H4 (cell line): Measurements from ENCODE around the gene EPC1. TPM values are rescaled to one million over a fixed set of nuclear protein-coding genes. Genes with fewer than 3 reads are reported as not detected.

Source experiments
- DNase-seq: peaks from one replicate; pipeline ENCODE4 v3.0.0-alpha.2; 2015; ENCODE audit warnings: low spot score
- total RNA-seq: library from RNA; depleted of rRNA; stranded (reverse); fragments of >200 nt; shearing (Covaris generic); gene quantifications from 2 replicates; pipeline ENCODE4 v1.2.3, GENCODE V29; 2014

EPC1 gene
- total RNA-seq, 1 experiment from 2014 or later, result 8.2 TPM

DNA sequence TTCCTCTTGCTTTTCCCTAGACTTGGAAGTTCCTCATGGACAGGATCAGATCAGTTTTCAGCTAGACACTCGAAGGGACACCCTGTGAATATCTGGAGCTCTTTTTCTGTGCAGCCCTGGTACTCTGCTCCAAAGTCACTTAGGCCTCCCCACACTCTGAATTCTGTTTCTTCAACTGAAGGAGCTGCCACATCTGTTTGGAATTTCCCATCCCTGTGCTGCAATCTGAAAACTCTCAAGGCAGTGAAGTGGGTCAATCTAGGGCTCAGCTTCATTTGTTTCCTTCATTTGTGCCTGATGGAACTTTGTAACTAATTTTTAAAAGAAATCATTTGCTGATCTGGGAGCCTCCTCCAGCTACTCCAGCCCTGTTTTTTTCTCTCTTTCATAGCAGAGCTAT, 9.6 kb downstream of the EPC1 start:
- DNase-seq, result no peak

DNA sequence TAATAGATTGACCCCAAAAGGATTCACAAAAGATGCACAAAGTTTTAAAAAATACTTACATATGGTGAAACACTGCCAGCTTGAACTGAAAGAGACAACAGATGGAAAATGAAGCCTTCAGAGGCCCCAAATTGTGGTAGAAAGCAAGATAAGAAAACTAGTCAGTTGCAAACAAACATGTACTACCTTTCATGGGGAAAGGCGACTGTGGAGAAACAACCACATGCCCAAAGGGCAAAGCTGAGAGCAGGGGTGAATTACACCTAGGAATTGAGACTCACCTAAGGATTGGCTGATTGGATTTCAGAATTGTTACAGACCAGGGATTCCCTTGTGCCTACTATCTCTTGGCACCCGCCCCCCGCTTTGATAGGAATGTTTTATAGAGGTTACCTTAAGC, 13.1 kb downstream of the EPC1 start:
- DNase-seq, result no peak

DNA sequence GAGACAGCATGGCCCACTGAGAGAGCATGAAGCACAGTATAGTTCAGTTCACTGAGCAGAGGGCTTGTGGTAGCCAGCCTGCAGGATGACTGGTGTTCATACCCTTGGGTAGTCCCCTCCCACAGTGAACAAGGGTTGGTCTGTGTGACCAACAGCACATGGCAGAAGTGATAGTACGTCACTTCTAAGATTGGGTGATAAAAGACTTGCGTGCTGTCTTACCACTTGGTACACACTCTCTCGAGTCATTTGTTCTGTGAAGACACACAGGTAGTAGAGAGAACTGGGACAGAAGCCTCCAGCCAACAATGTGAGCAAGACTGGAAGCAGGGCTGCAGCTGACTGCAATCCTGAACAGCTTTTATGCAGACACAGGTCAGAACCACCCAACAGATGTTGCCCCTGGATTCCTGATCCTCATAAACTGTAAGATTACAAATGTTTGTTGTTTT, 14.6 kb downstream of the EPC1 start:
- no peak for DNase-seq

DNA sequence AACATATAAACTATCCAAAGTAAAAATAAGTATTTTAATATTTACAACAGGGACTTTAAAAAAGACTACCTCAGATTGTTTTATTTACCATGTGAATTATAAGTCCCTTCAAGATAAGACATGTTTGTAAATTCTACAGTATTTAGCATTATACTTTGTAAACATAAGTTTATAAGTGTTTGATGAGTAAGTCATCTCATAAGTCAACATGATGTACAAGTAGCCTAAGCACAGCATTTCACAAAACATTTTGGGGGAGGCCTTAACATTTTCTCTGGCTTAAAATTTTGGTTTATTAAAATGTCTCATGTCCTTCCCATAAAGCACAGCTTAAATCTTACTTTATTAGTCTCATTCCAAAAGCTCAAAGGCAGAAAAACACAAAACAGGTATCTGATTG, 15.4 kb downstream of the EPC1 start:
- DNase-seq, result no peak

DNA sequence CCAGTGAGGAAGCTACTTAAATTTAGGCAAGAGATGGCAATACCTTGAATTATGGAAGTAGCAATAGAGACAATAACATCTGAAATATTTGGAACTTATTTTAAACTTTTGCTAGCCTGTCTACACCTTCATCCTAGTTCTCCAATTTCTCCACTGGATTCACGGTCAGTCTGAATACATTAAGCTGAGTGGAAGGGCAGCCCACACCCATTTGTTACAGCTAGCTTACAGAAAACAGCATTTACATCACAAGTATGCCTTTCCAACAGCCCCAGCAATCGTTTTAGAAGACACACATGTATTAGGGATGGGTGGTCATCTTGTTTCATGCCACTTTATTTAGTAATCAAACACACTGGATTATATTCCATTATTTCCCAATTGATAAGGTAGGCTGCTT, 16.7 kb downstream of the EPC1 start:
- DNase-seq, result no peak

DNA sequence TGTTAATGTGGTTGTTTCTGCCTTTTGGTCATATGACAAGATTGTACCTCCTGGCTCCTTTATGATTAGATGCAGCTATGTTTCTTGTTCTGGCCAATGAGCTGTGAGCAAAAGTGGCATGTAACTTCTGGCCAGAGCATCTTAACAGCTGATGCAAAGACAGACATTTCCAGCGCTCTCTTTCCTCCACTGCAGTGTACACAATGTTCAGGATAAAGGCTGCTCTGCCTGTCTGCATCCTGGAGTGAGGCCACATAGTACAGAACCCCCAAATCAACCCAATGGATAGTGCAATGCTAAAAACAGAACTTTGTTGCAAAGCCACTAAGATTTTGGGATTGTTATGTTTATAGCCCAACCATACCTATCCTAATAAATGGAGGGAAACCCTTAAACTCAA, 17.9 kb downstream of the EPC1 start:
- no peak for DNase-seq

DNA sequence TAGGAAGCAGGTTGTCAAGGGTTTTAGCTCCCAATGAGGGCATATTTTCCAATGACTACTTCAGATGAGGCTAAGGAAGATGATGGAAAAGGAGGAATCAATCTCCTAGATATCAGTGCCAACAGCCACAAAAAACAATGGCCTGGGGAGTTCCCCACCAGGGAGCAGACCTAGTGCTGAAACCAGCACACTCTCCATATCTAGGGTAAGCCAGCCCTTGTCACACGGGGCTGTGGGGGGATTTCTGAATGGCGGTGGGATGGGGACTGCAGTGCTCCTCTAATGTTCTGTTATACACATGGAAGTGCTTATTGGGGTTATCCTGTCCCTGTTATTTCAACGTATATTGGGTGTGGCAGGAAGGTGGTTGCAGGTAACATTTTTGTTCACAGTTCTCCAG, 18.5 kb downstream of the EPC1 start:
- DNase-seq, result no peak

DNA sequence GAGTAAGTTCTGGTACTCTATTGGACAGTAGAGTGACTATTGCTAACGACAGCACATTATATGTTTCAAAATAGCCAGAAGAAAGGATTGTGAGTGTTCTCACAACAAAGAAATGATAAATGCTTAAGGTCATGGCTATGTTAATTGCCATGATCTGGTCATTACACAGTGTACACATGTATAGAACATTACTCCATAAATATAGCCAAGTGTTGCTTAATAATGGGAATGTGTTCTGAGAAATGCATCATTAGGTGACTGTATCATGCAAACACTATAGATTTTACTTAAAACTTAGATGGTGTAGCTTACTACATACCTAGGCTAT, 19.6 kb downstream of the EPC1 start:
- DNase-seq, result no peak

DNA sequence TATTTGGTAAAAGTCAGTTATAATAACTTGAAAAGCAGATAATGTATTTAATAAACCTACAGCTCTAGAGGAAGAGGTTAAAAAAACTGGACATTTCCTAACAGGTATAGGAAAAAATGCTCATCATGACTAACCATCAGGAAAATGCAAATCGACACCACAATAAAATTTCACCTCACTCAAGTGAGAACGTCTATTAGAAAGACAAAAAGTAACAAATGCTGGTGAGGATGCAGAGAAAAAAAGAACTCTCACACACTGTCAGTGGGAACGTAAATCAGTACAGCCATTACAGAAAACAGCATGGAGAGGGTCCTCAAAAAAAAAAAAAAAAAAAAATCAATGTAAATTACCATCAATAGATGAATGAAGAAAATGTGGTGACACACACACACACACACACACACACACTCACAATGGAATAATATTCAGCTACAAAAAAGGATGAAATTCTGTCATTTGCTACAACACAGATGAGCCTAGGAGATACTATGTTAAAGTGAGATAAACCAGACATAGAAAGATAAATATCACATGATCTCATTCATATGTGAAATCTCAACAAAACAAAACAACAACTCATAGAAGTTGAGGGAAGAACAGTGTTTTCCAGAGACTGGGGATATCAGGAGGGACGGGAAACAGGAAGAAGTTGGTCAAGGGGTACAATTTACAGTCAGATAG, 20.1 kb downstream of the EPC1 start:
- no peak for DNase-seq

DNA sequence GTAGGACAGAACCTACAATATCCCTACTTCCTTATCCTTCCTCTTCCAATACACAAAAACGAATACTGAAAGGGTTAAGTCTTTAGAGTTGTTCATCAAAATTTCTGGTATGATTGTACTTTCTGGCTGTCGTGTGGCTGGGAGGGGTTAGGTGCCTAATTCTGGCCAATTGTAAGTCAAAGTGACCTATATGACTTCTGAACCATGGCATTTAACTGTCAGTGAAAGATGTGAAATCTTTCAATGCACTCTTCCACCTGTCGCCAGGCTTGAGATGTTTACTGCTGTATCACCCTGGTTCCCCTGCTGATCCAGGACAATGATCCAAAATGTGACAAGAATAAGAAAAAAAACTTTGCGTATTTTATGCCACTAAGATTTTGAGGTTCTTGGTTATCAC, 20.8 kb downstream of the EPC1 start:
- DNase-seq, result no peak

DNA sequence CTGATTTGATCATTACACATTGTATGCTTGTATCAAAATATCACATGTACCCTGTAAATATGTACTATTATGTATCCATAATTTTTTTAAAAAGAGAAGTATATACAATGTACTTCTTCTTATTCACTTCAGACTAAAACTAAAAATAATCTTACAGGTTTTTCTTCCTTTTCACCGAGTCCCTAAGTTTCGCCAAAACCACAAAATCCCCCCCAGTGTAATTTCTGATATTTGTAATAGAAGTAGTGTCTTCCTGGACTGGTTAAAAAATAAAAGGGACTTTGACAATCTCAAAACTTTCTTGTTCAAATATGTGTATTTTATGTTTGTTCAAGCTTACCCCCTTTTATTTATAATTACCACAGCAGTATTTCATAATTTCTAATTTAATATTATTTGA, 23.9 kb downstream of the EPC1 start:
- no peak for DNase-seq

DNA sequence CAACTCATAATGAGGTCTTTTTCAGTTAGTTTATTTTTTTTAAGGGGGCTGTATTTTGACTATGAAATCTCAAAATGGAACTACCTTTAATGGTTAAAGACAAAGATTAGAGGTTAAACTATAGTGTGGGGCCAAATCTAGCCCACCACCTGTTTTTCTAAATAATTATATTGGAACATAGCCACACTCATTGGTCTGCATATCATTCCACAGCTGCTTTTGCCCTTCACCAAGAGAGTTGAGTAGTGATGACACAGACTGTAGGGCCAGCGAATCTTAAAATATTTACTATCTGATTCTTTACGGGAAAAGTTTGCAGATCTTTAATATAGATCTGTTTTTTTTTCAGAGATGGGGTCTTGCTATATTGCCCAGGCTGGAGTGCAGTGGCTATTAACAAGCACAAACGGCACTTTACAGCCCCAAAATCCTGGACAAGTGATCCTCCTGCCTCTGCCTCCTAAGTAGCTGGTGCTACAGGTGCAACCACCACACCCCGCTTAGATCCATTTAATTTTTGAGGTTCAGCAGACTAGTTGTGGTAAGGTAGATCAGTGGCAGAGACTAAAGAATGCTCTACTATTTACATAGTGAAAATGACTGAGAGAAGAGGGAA, 25.8 kb downstream of the EPC1 start:
- no peak for DNase-seq

DNA sequence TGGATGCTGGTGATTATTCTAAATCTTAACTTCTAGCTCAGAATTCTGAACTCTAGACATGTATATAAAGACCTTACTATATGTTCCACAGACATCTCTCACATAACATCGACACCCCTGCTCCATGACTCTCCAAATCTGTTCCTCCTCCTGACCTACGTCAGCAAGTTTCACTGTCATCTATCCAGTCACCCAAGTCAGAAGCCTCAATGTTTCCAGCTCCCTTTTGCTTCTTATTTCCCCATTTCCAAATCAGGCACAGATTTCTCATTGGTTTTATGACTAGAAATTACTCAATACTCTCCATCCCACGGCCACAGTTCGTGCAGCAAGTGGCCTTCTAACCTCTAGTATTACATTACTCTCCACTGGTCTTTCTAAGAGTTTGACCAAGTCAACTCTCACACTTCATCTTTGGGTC, 28.5 kb downstream of the EPC1 start:
- no peak for DNase-seq

DNA sequence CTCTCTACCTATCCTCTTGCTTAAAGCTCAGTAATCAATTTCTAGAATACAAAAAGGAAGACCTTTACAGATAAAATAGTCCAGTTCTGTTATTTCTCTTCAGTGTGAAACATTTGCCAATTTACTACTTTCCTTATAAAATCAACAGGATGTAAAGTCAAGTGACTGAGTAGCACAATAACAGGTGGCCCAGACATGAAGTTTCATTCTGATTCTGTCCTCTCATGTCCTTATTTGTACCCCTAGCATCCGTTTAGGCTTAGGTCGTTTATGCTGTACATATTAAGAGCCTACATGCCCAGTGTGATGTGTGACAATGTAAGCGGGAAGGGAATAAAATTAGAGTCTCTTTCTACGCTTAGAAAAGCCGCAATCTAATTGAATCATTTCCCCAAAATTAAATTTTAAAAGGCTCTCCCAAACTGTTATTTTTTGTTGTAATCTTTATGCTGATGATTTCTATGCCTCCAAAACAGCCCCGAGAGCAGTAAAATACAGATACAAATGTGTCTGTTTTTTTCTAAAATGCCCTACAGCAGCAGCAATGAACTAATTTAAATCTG, 29.1 kb downstream of the EPC1 start:
- DNase-seq, result no peak

DNA sequence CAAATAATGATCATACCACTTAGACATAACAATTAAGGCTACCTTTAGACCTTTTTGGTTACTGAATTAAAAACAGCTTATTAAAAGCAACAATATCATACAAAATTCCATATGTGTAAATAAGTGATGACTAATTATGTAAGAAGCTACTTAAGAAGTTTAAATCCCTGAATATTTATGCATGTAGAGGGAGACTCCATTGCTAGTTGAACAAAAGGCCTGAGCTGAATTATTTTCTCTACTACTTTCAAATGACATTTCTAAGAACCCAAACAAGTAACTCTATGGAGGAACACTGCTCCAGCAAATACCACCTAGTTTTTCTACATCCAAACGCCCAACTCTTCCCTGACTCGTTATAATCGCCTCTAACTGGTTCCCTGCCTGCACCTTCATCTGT, 31.5 kb downstream of the EPC1 start:
- no peak for DNase-seq

DNA sequence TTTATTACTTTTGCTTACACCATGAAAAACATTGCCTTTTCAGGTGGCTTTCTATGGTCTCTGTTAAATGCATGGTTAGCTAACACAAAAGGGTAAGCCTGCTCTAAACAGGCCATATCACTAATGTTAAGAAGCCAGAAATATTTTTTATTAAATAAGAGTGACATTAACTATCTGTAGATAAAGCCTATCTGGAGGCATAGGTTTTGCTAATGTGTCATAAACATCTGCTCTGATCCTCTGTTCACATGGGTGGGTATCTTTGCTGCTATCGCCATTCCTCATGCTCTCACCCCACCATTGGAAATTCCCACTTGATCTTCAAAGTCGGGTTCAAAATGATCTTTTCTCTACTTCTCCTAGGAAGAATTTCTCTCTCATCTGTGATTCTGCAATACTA, 32.4 kb downstream of the EPC1 start:
- no peak for DNase-seq

DNA sequence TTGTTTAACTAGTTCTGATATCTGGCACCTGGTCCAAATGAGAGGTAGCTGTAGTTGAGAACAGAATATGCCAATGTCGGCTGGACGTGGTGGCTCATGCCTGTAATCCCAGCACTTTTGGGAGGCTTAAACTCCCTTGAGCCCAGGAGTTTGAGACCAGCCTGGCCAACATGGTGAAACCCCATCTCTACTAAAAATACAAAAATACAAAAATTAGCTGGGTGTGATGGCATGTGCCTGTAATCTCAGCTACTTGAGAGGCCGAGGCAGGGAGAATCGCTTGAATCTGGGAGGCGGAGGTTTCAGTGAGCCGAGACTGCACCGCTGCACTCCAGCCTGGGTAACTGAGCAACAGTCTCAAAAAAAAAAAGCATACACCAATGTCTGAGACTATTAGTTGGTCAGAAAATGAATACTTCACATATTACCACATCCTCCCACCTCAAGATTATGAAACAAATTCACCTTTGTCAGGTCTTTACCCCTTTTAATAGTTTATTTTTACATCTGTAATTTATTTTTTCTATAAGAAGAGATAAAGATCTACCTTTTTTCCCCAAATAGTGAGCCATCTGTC, 38.8 kb downstream of the EPC1 start:
- no peak for DNase-seq

DNA sequence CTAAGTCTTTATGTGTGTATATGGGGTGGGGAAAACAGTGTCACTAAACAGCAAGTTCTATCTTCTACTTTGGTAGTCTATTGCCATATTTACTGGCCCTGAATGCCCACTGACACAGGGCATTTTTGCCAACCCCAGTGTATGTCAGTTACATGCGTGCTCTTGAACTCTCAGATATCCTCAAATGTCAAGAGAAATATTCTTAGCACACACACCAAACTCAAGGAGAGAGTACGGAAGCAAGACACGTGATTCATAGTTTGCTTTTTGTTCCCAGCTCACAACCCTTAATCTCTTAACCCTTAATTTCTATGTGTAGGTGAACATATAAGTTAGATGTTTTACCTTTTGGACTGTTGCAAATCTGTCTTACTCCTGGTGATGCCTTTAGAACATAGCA, 39.3 kb downstream of the EPC1 start:
- no peak for DNase-seq

DNA sequence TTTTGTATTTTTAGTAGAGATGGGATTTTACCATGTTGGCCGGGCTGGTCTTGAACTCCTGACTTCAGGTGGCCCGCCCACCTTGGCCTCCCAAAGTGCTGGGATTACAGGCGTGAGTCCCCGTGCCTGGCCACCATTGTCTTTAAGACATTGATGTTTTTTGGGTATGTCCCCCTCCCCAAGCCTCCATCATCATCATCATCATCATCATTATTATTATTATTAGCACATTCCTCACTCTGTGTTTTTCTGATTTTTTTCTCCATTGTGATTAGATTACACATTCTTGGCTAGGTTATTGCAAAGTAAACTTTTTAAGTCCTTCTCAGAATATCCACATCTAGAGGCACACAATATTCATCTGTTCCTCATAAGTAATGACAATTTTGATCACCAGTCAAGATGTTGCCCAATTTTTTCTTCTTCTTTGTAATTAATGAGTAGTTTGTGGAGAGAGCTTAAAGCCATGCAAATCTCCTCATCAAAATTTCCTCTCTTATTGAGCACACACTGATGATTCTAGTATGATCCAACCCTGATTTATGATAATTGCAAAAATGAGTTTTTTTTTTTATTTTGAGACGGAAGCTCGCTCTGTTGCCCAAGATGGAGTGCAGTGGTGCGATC, 47.5 kb downstream of the EPC1 start:
- DNase-seq, result no peak

DNA sequence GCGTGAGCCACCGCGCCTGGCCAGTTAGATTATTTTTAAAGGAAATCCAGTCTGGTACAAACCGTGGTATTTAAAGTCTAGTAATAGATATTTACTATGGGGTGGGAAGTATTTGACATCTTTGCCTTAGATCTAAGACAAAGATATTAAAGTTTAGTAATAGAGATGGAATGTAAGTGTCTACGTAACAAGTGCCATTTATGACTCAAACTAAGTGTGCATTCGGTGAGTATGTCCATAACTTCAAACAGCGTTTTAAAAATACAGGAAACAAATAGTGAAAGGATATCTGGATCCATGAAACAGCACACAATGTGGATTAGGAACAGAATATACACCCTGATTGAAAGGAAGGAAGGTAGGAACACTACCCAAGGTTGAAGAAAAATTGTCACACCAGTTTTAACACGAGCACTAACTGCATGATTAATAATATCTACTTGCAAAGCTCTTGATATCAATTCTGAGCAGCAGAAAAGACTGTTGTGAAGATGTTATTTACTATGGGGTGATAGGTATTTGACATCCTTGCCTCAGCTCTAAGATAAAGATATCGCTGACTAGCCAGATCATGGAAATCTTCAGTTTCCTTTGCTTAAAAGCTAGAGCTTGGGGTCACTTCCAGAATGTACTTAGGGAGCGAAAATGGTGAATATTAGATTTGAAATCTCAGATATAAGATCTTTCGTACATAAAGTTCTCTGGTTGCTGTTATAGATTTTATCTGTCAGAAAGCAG, 48.7 kb downstream of the EPC1 start:
- DNase-seq, result no peak

DNA sequence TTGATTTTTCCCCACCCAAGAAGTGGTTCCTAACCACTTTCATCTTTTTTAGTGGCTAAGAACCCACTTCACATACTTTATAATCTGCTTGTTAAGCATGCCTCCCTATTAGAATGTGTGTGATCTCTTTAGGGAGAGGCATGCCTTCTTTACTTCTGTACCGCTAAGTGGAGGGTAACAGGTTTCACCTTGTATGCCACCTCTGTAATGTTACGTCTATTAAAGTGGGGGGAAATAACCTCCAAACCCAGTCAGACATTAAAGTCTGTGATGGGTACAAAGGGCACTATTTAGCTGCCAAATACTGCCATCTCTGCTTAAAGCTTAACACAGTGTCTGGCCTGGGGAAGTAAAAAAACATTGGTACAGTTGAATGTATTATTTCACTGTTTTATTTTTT, 51.9 kb downstream of the EPC1 start:
- no peak for DNase-seq

DNA sequence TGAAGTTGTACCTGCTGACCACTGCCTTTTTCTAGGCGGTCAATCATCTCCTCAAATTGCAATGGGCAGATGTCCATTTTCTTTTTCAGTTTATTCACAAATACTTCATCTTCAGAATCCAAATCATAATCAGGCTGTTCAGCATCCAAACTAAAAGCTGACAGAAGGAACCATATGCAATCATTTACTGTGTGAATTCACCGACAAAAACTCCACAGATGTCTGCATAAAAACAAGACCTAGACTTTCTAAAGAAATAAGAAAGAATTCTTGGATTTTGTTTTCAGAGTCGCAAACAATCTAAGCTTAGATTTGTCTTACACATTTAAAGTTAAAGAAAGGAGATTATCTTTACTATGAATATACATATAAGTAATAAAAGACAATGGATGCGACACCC, 53.4 kb downstream of the EPC1 start:
- no peak for DNase-seq
